Karpas-422 (cell line): ENCODE measurements around the gene VANGL2. TPM values are rescaled to one million over a fixed set of nuclear protein-coding genes. Genes with fewer than 3 reads are reported as not detected.

Experiments used
- DNase-seq: peaks from one replicate; pipeline ENCODE4 v3.0.0-alpha.2; 2015
- H2AFZ ChIP-seq: fragments of 200-600 bp; sonication (generic); 2 replicates; pipeline ENCODE4 v1.6.1; 2014; ENCODE audit warnings: antibody characterized with exemption, low read length, mixed read lengths
- H3K27ac ChIP-seq: fragments of 200-600 bp; sonication (generic); 2 replicates; pipeline ENCODE4 v1.5.1; 2014; ENCODE audit warnings: mild to moderate bottlenecking, low read length, moderate library complexity
- H3K27me3 ChIP-seq: fragments of 200-600 bp; sonication (generic); 2 replicates; pipeline ENCODE4 v1.6.1; 2014; ENCODE audit warnings: low read length, mixed read lengths
- H3K36me3 ChIP-seq: fragments of 200-600 bp; sonication (generic); 2 replicates; pipeline ENCODE4 v1.6.1; 2014; ENCODE audit warnings: low read length, mixed read lengths; ENCODE audit not compliant: insufficient read depth
- H3K4me1 ChIP-seq: fragments of 200-600 bp; sonication (generic); 2 replicates; pipeline ENCODE4 v1.6.1; 2014; ENCODE audit warnings: mild to moderate bottlenecking, low read length, mixed read lengths
- H3K4me2 ChIP-seq: fragments of 200-600 bp; sonication (generic); 2 replicates; pipeline ENCODE4 v1.6.1; 2014; ENCODE audit warnings: low read length, low read depth, mild to moderate bottlenecking; ENCODE audit not compliant: poor library complexity, severe bottlenecking
- H3K4me3 ChIP-seq: fragments of 200-600 bp; sonication (generic); 2 replicates; pipeline ENCODE4 v1.5.1; 2014; ENCODE audit warnings: mild to moderate bottlenecking, antibody characterized with exemption, low read length, mixed read lengths
- H3K79me2 ChIP-seq: fragments of 200-600 bp; sonication (generic); 2 replicates; pipeline ENCODE4 v1.6.1; 2014; ENCODE audit warnings: mild to moderate bottlenecking, low read length, mixed read lengths
- H3K9ac ChIP-seq: fragments of 200-600 bp; sonication (generic); 2 replicates; pipeline ENCODE4 v1.6.0; 2014; ENCODE audit warnings: low read length
- H3K9me2 ChIP-seq: fragments of 200-600 bp; sonication (generic), shearing (Covaris generic); replicated peaks from 2 replicates; pipeline ENCODE4 v1.6.0; 2014; ENCODE audit warnings: mild to moderate bottlenecking, low read length, moderate library complexity; ENCODE audit not compliant: insufficient read depth
- H3K9me3 ChIP-seq: fragments of 300-700, 200-600 bp; sonication (generic); 2 replicates; pipeline ENCODE4 v1.6.1; 2014; ENCODE audit warnings: low read length, mixed read lengths
- H4K20me1 ChIP-seq: fragments of 200-600 bp; sonication (generic); 2 replicates; pipeline ENCODE4 v1.6.1; 2014; ENCODE audit warnings: mild to moderate bottlenecking, antibody characterized with exemption, low read length, low read depth; ENCODE audit not compliant: insufficient read depth
- total RNA-seq: library from RNA; depleted of rRNA; stranded (reverse); fragments of >200 nt; shearing (Covaris generic); gene quantifications from 2 replicates; pipeline ENCODE4 v1.2.3, GENCODE V29; 2014; ENCODE audit warnings: low replicate concordance

The VANGL2 gene
- total RNA-seq, 1 experiment from 2014 or later: not detected

DNA sequence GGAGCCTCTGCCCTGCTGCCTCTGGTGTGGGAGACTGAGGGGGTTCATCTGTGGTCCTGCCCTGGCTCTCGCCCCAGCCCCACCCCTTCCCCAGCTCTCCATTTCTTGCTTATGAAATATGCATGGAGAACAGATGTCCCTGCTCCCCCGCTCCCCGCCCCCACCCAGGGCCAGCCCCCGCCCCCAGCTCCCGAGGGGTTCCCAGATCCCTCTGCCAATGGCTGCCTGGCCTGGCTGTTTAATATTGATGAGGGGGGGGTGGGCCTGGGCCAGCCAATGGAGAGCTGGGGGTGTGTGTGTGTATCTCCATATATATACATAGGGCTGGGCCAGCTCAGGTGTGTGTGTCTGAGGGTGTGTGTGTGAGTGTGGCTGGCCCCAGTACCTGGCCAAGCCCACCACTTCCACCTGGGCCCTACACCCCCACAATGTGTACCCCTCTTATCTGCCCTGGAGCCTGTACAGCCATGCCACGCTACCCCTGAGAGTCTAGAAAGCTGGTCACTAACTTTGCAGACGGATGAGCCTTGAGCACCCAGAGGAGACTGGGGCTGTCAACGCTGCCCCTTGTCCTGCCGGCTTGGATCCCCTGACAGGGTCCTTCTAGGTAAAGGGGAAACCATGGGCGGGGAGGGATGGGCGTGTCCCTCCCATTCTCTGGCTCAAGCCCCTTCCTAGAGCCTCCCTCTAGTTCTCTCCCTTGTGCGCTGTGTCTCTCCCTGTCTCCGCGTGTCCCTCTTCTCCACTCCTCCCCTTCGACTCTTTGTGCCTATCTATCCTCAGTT, 33.4 kb upstream of the VANGL2 start, which contains the start of gene NHLH1:
Gene NHLH1, plus strand, starts transcription at position 341 of the 785 bp plus-strand sequence. CDS start 3,661 bp downstream, outside the sequence.
- H3K9me2 ChIP-seq: no peaks in the 10 kb centered on the region
- peaks cover 18% of the 10 kb centered on the region for H3K4me1 ChIP-seq
- peak; percentile 84 for DNase-seq
- H4K20me1 ChIP-seq: no peaks in the 10 kb centered on the region
- no peak within 1 kb of the TSS for H3K4me2 ChIP-seq
- H3K27ac ChIP-seq: no peak within 1 kb of the TSS
- no peaks in the 10 kb centered on the region for H3K36me3 ChIP-seq
- no peaks in the 10 kb centered on the region for H3K79me2 ChIP-seq
- no peak within 1 kb of the TSS for H3K9ac ChIP-seq
- H3K4me3 ChIP-seq: no peak within 1 kb of the TSS
- H3K27me3 ChIP-seq: no peaks in the 10 kb centered on the region
- no peaks in the 10 kb centered on the region for H3K9me3 ChIP-seq
- no peak within 1 kb of the TSS for H2AFZ ChIP-seq

- Histone ChIP-seq H3K4me2 (no peak overlapping the region), H3K27me3 (no peaks in the 10 kb centered on the region), H3K9me2 (no peaks in the 10 kb centered on the region), H3K9ac (no peak overlapping the region), H3K36me3 (no peaks in the 10 kb centered on the region), H4K20me1 (no peaks in the 10 kb centered on the region), H3K27ac (no peak overlapping the region), H3K4me1 (peaks cover 15% of the 10 kb centered on the region), H3K9me3 (no peaks in the 10 kb centered on the region), H3K4me3 (no peak overlapping the region), H2AFZ (no peak overlapping the region), H3K79me2 (no peaks in the 10 kb centered on the region)
- DNase-seq: no peak
Observed at GRCh38 chr1:160367516-160367900, 32.9 kb upstream of the VANGL2 start.

- Histone ChIP-seq H3K9me2 (no peaks in the 10 kb centered on the region), H3K4me3 (no peak overlapping the region), H3K4me1 (peaks cover 15% of the 10 kb centered on the region), H3K27ac (no peak overlapping the region), H2AFZ (no peak overlapping the region), H3K9ac (no peak overlapping the region), H3K36me3 (no peaks in the 10 kb centered on the region), H4K20me1 (no peaks in the 10 kb centered on the region), H3K79me2 (no peaks in the 10 kb centered on the region), H3K9me3 (no peaks in the 10 kb centered on the region), H3K4me2 (no peak overlapping the region), H3K27me3 (no peaks in the 10 kb centered on the region)
- peak; percentile 14 for DNase-seq
Observed at GRCh38 chr1:160367934-160368923, 32.1 kb upstream of the VANGL2 start.

GRCh38 chr1:160369087-160369486, 31.3 kb upstream of the VANGL2 start:
- Histone ChIP-seq H3K4me1 (peaks cover 24% of the 10 kb centered on the region), H3K27me3 (no peaks in the 10 kb centered on the region), H3K27ac (no peak overlapping the region), H3K4me2 (no peak overlapping the region), H2AFZ (no peak overlapping the region), H3K4me3 (no peak overlapping the region), H3K9me2 (no peaks in the 10 kb centered on the region), H3K9me3 (no peaks in the 10 kb centered on the region), H3K36me3 (no peaks in the 10 kb centered on the region), H3K9ac (no peak overlapping the region), H3K79me2 (no peaks in the 10 kb centered on the region), H4K20me1 (no peaks in the 10 kb centered on the region)
- peak; percentile 26 for DNase-seq

DNA sequence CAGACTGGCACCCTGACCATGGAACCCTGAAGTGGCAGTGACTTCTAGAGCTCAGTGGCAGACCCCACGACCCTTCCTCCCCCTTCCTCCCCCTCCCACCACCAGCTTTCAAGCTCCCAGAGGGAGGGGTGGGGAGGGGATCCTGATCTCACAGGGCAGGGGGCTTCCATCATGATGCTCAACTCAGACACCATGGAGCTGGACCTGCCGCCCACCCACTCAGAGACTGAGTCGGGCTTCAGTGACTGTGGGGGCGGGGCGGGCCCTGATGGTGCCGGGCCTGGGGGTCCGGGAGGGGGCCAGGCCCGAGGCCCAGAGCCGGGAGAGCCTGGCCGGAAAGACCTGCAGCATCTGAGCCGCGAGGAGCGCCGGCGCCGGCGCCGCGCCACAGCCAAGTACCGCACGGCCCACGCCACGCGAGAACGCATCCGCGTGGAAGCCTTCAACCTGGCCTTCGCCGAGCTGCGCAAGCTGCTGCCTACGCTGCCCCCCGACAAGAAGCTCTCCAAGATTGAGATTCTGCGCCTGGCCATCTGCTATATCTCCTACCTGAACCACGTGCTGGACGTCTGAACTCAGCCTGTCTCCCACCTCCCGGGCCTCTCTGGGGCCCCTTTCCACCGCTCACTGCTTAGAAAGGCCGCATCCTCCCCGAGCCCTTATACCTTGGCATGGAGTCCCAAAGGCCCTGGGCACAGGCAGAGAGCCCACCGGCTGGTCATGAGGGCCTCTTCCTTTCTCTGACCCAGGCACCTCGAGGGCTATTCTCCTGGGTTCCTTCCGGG, 29.6 kb upstream of the VANGL2 start:
- Histone ChIP-seq H2AFZ (no peak overlapping the region), H3K4me2 (no peak overlapping the region), H3K9me3 (no peaks in the 10 kb centered on the region), H3K36me3 (no peaks in the 10 kb centered on the region), H3K9ac (no peak overlapping the region), H3K27me3 (no peaks in the 10 kb centered on the region), H3K9me2 (no peaks in the 10 kb centered on the region), H3K79me2 (no peaks in the 10 kb centered on the region), H3K27ac (no peak overlapping the region), H3K4me1 (peaks cover 37% of the 10 kb centered on the region), H4K20me1 (no peaks in the 10 kb centered on the region), H3K4me3 (no peak overlapping the region)
- peak; percentile 20 for DNase-seq

GRCh38 chr1:160371346-160371631, 29.1 kb upstream of the VANGL2 start:
- Histone ChIP-seq H3K9me2 (no peaks in the 10 kb centered on the region), H3K4me2 (no peak overlapping the region), H3K4me3 (no peak overlapping the region), H3K9me3 (no peaks in the 10 kb centered on the region), H3K79me2 (no peaks in the 10 kb centered on the region), H4K20me1 (no peaks in the 10 kb centered on the region), H3K4me1 (peaks cover 37% of the 10 kb centered on the region), H3K9ac (no peak overlapping the region), H3K36me3 (no peaks in the 10 kb centered on the region), H3K27ac (no peak overlapping the region), H3K27me3 (no peaks in the 10 kb centered on the region), H2AFZ (no peak overlapping the region)
- peak; percentile 19 for DNase-seq

GRCh38 chr1:160371756-160372155, 28.6 kb upstream of the VANGL2 start:
- no peak overlapping the region for H3K27ac ChIP-seq

More at GRCh38 chr1:160371756-160372155, 28.6 kb upstream of the VANGL2 start:
- no peak overlapping the region for H2AFZ ChIP-seq
- H3K27me3 ChIP-seq: no peaks in the 10 kb centered on the region
- peaks cover 35% of the 10 kb centered on the region for H3K4me1 ChIP-seq
- H3K9me2 ChIP-seq: no peaks in the 10 kb centered on the region
- H3K9ac ChIP-seq: no peak overlapping the region
- no peaks in the 10 kb centered on the region for H3K9me3 ChIP-seq
- no peaks in the 10 kb centered on the region for H3K36me3 ChIP-seq
- no peaks in the 10 kb centered on the region for H4K20me1 ChIP-seq
- DNase-seq: peak; percentile 34
- no peak overlapping the region for H3K4me3 ChIP-seq
- no peak overlapping the region for H3K4me2 ChIP-seq
- no peaks in the 10 kb centered on the region for H3K79me2 ChIP-seq
